ENCODE results near the gene MYLK. TPM values are rescaled to one million over a fixed set of nuclear protein-coding genes. Genes with fewer than 3 reads are reported as not detected.
A peak's percentile ranks its signal among the peaks of the same experiment; 100 is the strongest.

Gene MYLK
- total RNA-seq, 1 experiment from 2014 or later = 23.0 TPM

GRCh38 chr3:123696808-123697207 is 187.3 kb downstream of the MYLK start:
- no peaks in the 10 kb centered on the region for H3K27me3 Mint-ChIP-seq (ENCODE audit: insufficient read depth, unreplicated experiment)
- H3K4me1 Mint-ChIP-seq (ENCODE audit: low read depth, unreplicated experiment) = peaks cover 15% of the 10 kb centered on the region
- TF ChIP-seq CTCF (IDR thresholded peaks at IDR 0.05; ENCODE audit: insufficient read depth in 1 of 2, low read depth in 1 of 2, low read length in 1 of 2, severe bottlenecking in 1 of 2, unreplicated experiment in 1 of 2) = no peak
- BruUV-seq (replicated peaks) = no TSS peak
- DNase-seq = no peak
- Histone ChIP-seq H3K36me3 (ENCODE audit: control insufficient read depth, insufficient read depth, low read length) (no peaks in the 10 kb centered on the region; the same call in 1 of the 2 replicates), H3K9me3 (no peaks in the 10 kb centered on the region), H3K4me1 (peaks cover 15% of the 10 kb centered on the region), H3K27me3 (replicated peaks; ENCODE audit: control insufficient read depth, insufficient read depth, low read length) (no peaks in the 10 kb centered on the region), H3K4me3 (ENCODE audit: low read depth, low read length) (no peak overlapping the region)
- no peak overlapping the region for H3K27ac Mint-ChIP-seq (ENCODE audit: unreplicated experiment)
- ChIA-PET CTCF (interaction anchor here (0.9 to 1.0 kb wide), 4 partner anchors 27 to 91 kb away, joined by 3 to 5 read pairs (median 3); no protein-coding TSS in a partner anchor), POLR2A (no interaction called here)
- H3K36me3 Mint-ChIP-seq (ENCODE audit: insufficient read depth, unreplicated experiment) = no peaks in the 10 kb centered on the region
- intact Hi-C loops (cut with micrococcal nuclease; ENCODE audit: unreplicated experiment) = no loop called here
- no peak overlapping the region for H3K4me3 Mint-ChIP-seq (ENCODE audit: unreplicated experiment)
- no peaks in the 10 kb centered on the region for H3K9me3 Mint-ChIP-seq (ENCODE audit: unreplicated experiment)

GRCh38 chr3:123695731-123696640 is 188.1 kb downstream of the MYLK start:
- TF ChIP-seq CTCF (IDR thresholded peaks at IDR 0.05; ENCODE audit: insufficient read depth in 1 of 2, low read depth in 1 of 2, low read length in 1 of 2, severe bottlenecking in 1 of 2, unreplicated experiment in 1 of 2) = no peak
- H3K27me3 Mint-ChIP-seq (ENCODE audit: insufficient read depth, unreplicated experiment) = no peaks in the 10 kb centered on the region
- intact Hi-C loops (cut with micrococcal nuclease; ENCODE audit: unreplicated experiment) = no loop called here
- no peaks in the 10 kb centered on the region for H3K36me3 Mint-ChIP-seq (ENCODE audit: insufficient read depth, unreplicated experiment)
- no peaks in the 10 kb centered on the region for H3K27me3 ChIP-seq (replicated peaks; ENCODE audit: control insufficient read depth, insufficient read depth, low read length)
- H3K9me3 Mint-ChIP-seq (ENCODE audit: unreplicated experiment) = no peaks in the 10 kb centered on the region
- H3K27ac Mint-ChIP-seq (ENCODE audit: unreplicated experiment) = no peak overlapping the region
- no peak for DNase-seq
- ChIA-PET CTCF (interaction anchor here (0.8 to 1.9 kb wide), 6 partner anchors 28 to 337 kb away, joined by 3 to 6 read pairs (median 4); partner anchors contain the start of gene KALRN), POLR2A (no interaction called here)
- no peak overlapping the region for H3K4me3 ChIP-seq (ENCODE audit: low read depth, low read length)
- peaks cover 15% of the 10 kb centered on the region for H3K4me1 ChIP-seq
- peaks cover 14% of the 10 kb centered on the region for H3K4me1 Mint-ChIP-seq (ENCODE audit: low read depth, unreplicated experiment)
- H3K9me3 ChIP-seq = no peaks in the 10 kb centered on the region
- no peaks in the 10 kb centered on the region; the same call in 1 of the 2 replicates for H3K36me3 ChIP-seq (ENCODE audit: control insufficient read depth, insufficient read depth, low read length)
- H3K4me3 Mint-ChIP-seq (ENCODE audit: unreplicated experiment) = no peak overlapping the region
- BruUV-seq (replicated peaks) = no TSS peak

GRCh38 chr3:123695152-123695551 is 189.0 kb downstream of the MYLK start:
- no peak overlapping the region for H3K4me3 ChIP-seq (ENCODE audit: low read depth, low read length)
- no peaks in the 10 kb centered on the region for H3K9me3 ChIP-seq
- H3K4me3 Mint-ChIP-seq (ENCODE audit: unreplicated experiment) = no peak overlapping the region
- H3K4me1 ChIP-seq = peaks cover 15% of the 10 kb centered on the region
- H3K9me3 Mint-ChIP-seq (ENCODE audit: unreplicated experiment) = no peaks in the 10 kb centered on the region
- H3K36me3 ChIP-seq (ENCODE audit: control insufficient read depth, insufficient read depth, low read length) = no peaks in the 10 kb centered on the region; the same call in 1 of the 2 replicates
- H3K36me3 Mint-ChIP-seq (ENCODE audit: insufficient read depth, unreplicated experiment) = no peaks in the 10 kb centered on the region
- no TSS peak for BruUV-seq (replicated peaks)
- no peaks in the 10 kb centered on the region for H3K27me3 ChIP-seq (replicated peaks; ENCODE audit: control insufficient read depth, insufficient read depth, low read length)
- ChIA-PET CTCF (interaction anchor here (0.7 to 1.9 kb wide), 3 partner anchors 42 to 338 kb away, joined by 3 to 6 read pairs (median 4); partner anchors contain the start of gene KALRN), POLR2A (no interaction called here)
- peak overlapping the region; percentile 53 for H3K27ac Mint-ChIP-seq (ENCODE audit: unreplicated experiment)
- intact Hi-C loops (cut with micrococcal nuclease; ENCODE audit: unreplicated experiment) = no loop called here
- no peak for TF ChIP-seq CTCF (IDR thresholded peaks at IDR 0.05; ENCODE audit: insufficient read depth in 1 of 2, low read depth in 1 of 2, low read length in 1 of 2, severe bottlenecking in 1 of 2, unreplicated experiment in 1 of 2)
- H3K27me3 Mint-ChIP-seq (ENCODE audit: insufficient read depth, unreplicated experiment) = no peaks in the 10 kb centered on the region
- peak; percentile 30 to 50 for DNase-seq
- H3K4me1 Mint-ChIP-seq (ENCODE audit: low read depth, unreplicated experiment) = peaks cover 14% of the 10 kb centered on the region

Measured in Caco-2 (cell line).